NCI-H69 (cell line): ENCODE measurements around the gene CLIC1.

Experiments
- DNase-seq: peaks from one replicate; lab custom pipeline; 2025; lab: John Stamatoyannopoulos, UW

Gene CLIC1

DNA sequence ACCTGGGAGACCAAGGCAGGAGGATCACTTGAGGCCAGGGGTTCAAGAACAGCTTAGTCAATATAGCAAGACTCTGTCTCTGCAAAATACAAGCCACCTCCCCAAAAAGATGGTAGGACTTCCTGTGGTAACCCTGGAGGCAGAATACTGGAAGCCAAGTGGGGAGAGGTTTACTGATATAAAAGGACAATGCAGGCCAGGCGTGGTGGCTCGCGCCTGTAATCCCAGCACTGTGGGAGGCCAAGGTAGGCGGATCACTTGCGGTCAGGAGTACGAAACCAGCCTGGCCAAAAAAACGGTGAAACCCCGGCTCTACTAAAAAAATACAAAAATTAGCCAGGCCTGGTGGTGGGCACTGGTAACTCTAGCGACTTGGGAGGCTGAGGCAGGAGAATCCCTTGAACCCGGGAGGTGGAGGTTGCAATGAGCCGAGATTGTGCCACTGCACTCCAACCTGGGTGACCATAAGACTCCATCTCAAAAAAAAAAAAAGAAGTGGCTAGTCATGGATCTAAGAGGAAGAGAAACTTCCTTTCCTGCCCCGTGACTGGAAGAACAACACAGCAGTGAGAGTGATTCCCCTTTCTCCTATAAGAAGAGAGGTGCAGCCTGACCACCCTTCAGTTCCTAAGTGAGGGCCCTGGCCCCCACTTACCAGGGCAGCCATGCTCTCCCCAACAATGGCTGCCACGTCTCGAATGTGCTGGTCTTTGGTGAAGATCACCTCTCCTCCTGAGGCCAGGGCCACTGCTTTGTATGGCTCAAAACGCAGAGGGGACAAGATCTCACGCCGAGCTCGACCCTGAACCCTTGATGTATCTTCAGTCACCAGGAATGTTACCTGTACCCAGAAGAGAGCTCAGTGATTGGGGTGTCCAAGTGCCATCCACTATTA is 32.3 kb upstream of the CLIC1 start:
- DNase-seq, result no peak

DNA sequence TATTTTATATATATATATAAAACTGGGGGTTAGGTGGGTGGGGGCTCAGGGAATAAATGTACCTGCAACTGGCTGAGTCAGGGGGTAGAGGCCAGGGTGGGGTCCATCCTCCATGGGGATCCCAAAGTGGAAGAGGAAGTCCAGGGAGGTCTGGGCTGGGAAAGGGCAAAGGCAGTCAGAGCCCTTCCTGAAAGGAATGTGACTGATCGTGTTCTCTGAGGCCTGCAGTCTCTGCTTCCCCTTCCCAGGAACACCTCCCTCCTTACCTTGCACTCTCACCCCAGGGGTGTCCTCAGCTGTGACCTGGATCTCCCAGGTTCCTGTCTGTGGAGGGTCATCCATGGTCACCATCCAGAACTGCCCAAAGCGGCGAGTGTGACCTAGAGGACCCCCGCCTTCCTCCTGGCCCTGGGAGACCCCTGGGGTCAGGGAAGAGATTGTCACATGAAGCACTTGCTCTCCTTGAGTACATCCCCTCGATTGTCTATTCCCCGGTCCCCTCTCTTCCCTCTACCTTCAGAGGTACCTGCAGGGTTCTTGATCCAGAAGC is 30.8 kb upstream of the CLIC1 start:
- no peak for DNase-seq

- DNase-seq, result no peak
These were observed 29.8 kb upstream of the CLIC1 start for GRCh38 chr6:31765910-31766794.

DNA sequence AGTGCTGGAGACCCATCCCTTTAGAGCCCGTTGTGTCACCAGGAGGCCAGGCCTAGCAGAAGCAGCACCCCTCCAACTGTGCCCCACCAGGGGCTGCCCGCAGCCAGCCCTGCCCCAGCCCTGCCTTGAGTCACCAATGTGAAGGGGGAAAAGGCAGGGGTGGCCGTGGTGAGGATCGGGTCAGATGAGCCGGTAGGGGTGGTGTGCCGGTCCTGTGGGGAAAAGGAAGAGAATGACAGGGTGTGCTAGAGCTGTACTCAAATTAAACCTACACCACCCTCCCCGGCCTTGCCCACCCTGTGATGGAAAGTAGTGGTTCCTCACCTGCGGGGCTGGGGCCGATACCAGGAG is 29.2 kb upstream of the CLIC1 start:
- DNase-seq, result no peak

- DNase-seq, result peak; percentile 26
These were observed 27.9 kb upstream of the CLIC1 start for GRCh38 chr6:31764198-31764597.

- DNase-seq, result peak; percentile 67
These were observed 27.2 kb upstream of the CLIC1 start for GRCh38 chr6:31763619-31763940.

DNA sequence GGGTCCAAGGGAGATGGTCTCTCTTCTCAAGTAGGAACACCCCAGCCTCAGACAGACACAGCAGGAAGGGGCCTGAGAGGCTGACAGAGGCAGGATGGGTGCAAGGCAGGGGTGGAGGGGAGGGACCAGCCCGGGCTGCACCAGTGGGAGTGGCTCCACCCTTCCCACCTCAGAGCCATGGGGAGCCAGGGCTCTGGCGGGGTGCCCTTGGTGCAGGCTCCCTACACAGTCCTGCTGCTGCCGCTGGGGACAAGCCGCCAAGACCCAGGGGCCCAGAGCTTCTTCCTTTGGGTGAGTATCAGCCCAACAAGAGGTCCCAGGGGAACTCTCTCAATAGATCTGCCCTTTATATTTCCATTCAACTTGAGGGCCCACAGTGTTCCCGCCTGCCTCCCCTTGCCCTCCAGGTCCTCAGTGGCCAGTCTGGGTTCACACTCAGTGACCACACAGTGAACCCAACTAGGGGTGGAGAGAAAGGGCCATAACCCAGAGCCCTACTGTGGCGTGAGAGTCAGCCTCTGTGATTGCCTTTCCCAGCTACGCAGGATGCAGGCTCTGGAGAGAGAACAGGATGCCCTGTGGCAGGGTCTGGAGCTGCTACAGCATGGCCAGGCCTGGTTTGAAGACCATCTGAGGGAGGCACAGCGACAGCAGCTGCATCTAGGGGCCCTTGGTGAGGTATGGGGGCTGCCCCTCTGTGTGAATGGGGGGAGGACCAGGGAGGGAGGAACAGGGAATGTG is 26.7 kb upstream of the CLIC1 start:
- no peak for DNase-seq

DNA sequence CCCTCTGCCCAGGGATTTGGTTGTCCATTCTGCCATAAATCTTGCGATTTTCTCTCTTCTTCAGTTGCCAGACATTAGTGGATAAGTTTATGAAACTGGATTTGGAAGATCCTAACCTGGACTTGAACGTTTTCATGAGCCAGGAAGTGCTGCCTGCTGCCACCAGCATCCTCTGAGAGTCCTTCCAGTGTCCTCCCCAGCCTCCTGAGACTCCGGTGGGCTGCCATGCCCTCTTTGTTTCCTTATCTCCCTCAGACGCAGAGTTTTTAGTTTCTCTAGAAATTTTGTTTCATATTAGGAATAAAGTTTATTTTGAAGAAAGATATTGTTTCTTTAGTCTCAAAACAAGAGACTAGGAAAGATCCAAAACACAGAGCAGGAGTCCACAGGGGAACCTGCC is 26.0 kb upstream of the CLIC1 start, which contains the start of gene SAPCD1:
TSS of gene SAPCD1 (plus strand) at position 301 of the 400 bp plus-strand sequence. CDS start 399 bp downstream, outside the sequence.
- DNase-seq, result no peak

DNA sequence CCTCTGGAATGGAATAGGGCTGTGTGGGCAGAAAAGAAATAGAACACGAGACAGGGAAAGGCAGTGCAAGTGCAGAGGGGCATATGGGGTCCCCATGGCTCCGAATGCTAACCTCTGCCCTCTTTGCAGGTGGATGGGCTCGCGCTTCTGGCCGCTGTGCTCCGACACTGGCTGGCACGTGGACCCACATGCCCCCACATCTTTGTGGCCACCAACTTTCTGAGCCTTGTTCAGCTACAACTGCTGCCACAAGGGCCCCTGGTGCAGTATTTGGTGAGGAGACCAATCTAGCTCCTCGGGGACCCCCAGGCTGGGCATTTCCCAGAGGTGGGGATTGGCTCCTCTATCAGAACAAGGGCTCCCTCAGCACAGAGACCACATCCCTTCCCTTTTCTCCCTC is 25.0 kb upstream of the CLIC1 start:
- no peak for DNase-seq

DNA sequence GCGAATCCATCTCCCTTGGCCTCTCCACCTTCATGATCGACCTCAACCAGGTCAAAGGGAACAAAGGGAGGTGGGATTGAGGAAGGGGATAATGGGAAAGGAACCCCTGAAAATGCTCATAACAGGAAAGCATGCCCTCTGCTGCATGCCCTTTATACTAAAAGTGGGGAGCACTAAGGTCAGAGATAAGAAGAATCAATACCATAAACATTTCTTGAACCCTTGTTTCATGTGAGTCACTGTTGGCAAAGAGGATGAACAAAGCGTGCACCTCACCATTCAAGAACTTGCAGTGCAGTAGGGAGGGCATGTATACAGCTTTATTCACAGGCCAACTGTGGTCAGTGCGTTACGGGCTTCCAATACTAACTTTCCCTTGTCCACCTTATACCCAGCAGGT is 24.5 kb upstream of the CLIC1 start:
- no peak for DNase-seq

DNA sequence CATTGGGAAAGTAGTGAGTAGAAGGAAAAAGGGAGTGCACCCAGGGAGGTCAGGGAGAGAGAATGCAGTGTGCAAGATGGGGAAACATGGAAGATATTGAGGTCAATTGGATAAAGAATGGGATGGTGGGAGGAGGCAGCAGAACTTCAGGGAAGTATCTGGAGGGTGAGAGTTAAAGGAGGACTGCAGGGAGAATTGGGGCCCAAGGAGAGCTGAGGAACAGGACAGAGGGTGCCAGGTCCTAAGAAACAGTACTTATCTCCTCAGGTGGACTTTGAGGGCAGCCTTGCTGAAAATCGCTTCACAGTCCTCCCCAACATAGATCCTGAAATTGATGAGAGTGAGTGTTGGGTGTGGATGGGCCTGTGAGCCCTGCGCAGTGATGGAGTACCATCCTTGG is 22.0 kb upstream of the CLIC1 start:
- no peak for DNase-seq

DNA sequence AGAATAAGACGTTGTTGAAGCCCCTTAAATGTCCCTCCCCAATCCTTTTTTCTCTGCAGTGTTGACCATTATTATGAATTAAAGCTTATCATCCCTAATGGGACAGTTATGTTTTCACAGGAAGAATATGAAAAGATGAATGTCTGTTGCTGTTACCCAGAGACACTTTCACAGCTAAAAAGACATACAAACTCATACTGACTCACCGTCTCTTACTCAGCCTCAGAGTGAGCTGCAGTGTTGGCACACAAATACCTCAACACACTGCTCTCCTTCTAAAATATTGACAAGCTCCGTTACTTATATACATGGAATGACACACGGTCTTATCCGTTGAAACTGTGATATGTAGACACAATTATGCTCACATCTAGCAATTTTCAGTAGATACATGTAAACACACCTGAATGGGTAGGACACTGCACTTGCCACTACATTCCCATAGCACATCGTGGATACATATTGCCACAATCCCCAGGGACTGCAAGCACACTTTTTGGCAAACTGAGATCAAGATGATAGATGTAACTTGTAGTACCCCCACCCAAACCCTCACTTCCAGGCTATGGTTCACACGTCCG is 16.5 kb upstream of the CLIC1 start:
- DNase-seq, result no peak

GRCh38 chr6:31750411-31751022 is 14.2 kb upstream of the CLIC1 start:
- DNase-seq, result no peak

GRCh38 chr6:31749301-31750036 is 13.1 kb upstream of the CLIC1 start:
- peak; percentile 76 for DNase-seq

DNA sequence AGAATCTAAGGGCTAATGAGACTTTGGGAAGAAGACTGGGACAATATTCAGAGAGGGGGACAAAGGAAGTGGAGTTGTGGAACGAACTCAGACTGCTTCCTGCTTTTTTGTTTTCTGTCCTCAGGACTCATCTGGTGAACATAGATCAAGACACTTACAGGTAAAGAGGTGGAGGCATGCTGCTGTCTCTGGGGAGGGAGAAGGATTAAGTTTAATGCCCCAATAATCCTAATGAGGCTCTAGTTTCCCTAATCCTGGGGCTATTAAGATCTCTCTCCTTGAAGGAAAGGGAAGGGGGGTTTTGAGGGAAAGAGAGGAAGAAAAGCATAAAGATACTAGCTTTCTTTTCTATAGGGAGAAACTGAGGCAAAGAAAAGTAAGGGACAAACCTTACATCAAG is 8.1 kb upstream of the CLIC1 start:
- DNase-seq, result no peak

DNA sequence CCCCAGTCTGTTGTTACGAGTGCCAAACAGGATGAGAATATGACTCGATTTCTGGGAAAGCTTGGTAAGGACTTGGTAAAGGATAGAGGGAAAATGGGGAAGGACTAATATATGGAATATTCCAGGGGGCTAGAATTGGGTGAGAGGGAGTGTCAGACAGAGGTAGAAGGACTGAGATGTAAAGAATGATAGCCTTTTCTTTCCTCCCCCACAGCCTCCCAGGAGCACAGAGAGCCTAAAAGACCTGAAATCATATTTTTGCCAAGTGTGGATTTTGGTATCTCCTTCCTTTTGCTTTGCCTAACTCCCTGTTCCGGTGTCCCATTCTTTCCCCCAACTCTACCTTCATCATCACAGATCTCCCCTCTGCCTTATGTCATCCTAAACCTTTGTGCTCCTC is 6.6 kb upstream of the CLIC1 start:
- no peak for DNase-seq

- no peak for DNase-seq
These were observed 5.5 kb upstream of the CLIC1 start for GRCh38 chr6:31741815-31742214.

GRCh38 chr6:31740397-31741223 is 4.3 kb upstream of the CLIC1 start:
- DNase-seq, result no peak

DNA sequence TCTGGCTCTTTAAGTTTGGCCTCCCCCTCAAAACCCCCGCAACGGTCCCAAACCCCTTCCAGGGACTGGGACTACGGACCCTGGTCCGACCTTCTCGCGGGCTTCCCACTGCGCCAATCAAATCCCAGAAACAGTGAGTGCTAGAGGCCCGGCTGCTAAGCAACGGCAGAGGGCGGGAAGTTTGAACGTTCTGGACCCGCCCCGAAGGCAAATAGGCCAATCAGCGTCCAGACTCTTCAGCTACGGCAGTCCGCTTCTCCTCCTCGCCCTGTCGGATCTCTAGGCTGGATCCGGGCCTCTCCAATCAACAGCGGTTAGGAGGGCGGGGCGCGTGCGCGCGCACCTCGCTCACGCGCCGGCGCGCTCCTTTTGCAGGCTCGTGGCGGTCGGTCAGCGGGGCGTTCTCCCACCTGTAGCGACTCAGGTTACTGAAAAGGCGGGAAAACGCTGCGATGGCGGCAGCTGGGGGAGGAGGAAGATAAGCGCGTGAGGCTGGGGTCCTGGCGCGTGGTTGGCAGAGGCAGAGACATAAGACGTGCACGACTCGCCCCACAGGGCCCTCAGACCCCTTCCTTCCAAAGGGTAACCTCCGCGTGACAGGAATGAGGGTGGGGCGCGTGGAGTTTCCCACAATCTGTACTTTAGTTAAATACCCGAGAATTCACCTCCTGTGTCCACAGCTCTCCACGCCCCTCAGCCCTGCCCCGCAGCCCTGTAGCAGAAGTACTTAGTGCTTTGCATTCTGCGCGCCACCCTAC is 3.5 kb upstream of the CLIC1 start, which contains the start of gene MSH5:
TSS of gene MSH5 (plus strand) at position 367 of the 758 bp plus-strand sequence. CDS start 462 bp downstream, outside the sequence.
- DNase-seq, result peak; percentile 100
